B cell (primary cell): ENCODE data around the gene ZFYVE27. TPM values are rescaled to one million over a fixed set of nuclear protein-coding genes. Genes with fewer than 3 reads are reported as not detected.

Source experiments
- ATAC-seq: fragments of 200-7000 bp; cut with Tn5 transposase; one replicate; pipeline ENCODE4 v1.10.0; 2021; ENCODE audit warnings: low read depth, mild to moderate bottlenecking, moderate number of reproducible peaks, moderate library complexity
- CTCF ChIA-PET: fragments of 350-600 bp; sonication (Branson Sonifier 250); formaldehyde crosslinking; loops from one replicate; lab custom pipeline; 2021; ENCODE audit warnings: antibody characterized with exemption, inconsistent platforms; lab: Charles Lee
- POLR2A ChIA-PET: fragments of 350-600 bp; sonication (Branson Sonifier 250); formaldehyde crosslinking; loops from one replicate; lab custom pipeline; 2021; ENCODE audit warnings: antibody characterized with exemption; lab: Charles Lee
- DNase-seq: peaks from one replicate; pipeline ENCODE4 v3.0.0; 2013
- H2AFZ ChIP-seq: 2 replicates; pipeline ENCODE4 v1.6.1; 2012; ENCODE audit warnings: mild to moderate bottlenecking, low read depth, low read length; ENCODE audit not compliant: insufficient read depth, poor library complexity, severe bottlenecking
- H3K27ac ChIP-seq, 2 donors: 1 replicate in 1 of 2; 2 replicates in 1 of 2; pipeline ENCODE4 v1.5.1; 2012 to 2013; ENCODE audit warnings: low read length in 2 of 2, mild to moderate bottlenecking in 2 of 2, moderate library complexity in 1 of 2
- H3K27me3 ChIP-seq, 4 experiments: fragments of 200-600 bp in 1 of 4; sonication (generic) in 1 of 4; replicated peaks in 1 of 4; 1 replicate in 2 of 4; 2 replicates in 2 of 4; pipeline versions ENCODE4 v1.6.1 to v1.7.0; 2013 to 2016; ENCODE audit warnings: low read length in 3 of 4, mild to moderate bottlenecking in 2 of 4, mixed read lengths in 1 of 4, moderate library complexity in 1 of 4; ENCODE audit not compliant: insufficient read depth in 4 of 4, control insufficient read depth in 3 of 4; ENCODE audit errors: control extremely low read depth in 1 of 4
- H3K36me3 ChIP-seq, 2 experiments: replicated peaks in 1 of 2; 1 replicate in 1 of 2; 2 replicates in 1 of 2; pipeline versions ENCODE4 v1.6.1 to v1.7.1; 2013; ENCODE audit warnings: low read length in 1 of 2; ENCODE audit not compliant: insufficient read depth in 2 of 2, control insufficient read depth in 1 of 2; ENCODE audit errors: control extremely low read depth in 1 of 2, extremely low read depth in 1 of 2
- H3K4me1 ChIP-seq, 2 donors: fragments of 200-600 bp in 1 of 2; sonication (generic) in 1 of 2; 1 replicate in 1 of 2; 2 replicates in 1 of 2; pipeline versions ENCODE4 v1.5.1 to v1.6.1; 2013 to 2017; ENCODE audit warnings: low read length in 2 of 2; ENCODE audit not compliant: control insufficient read depth in 2 of 2, insufficient read depth in 2 of 2
- H3K4me2 ChIP-seq: replicated peaks from 2 replicates; pipeline ENCODE3; 2012; ENCODE audit warnings: mild to moderate bottlenecking, low read depth, low read length; ENCODE audit not compliant: poor library complexity, severe bottlenecking
- H3K4me3 ChIP-seq, 5 experiments: fragments of 200-600 bp in 1 of 5; sonication (generic) in 1 of 5; 1 replicate in 3 of 5; 2 replicates in 2 of 5; pipeline versions ENCODE4 v1.5.1 to v1.7.0; 2011 to 2016; ENCODE audit warnings: low read length in 4 of 5, mild to moderate bottlenecking in 4 of 5, low read depth in 2 of 5, control low read depth in 1 of 5, moderate library complexity in 1 of 5; ENCODE audit not compliant: insufficient read depth in 1 of 5; ENCODE audit errors: control extremely low read depth in 1 of 5, extremely low read depth in 1 of 5
- H3K79me2 ChIP-seq: fragments of 200-600 bp; sonication (generic); one replicate; pipeline ENCODE4 v1.6.0; 2016; ENCODE audit warnings: low read length; ENCODE audit not compliant: control insufficient read depth, insufficient read depth
- H3K9ac ChIP-seq: fragments of 200-600 bp; sonication (generic); 2 replicates; pipeline ENCODE4 v1.6.1; 2017; ENCODE audit warnings: mild to moderate bottlenecking, low read length, moderate library complexity
- H3K9me3 ChIP-seq, 3 donors: one replicate each; pipeline versions ENCODE4 v1.6.1 to v1.7.1; 2013; ENCODE audit warnings: low read length in 2 of 3; ENCODE audit not compliant: control insufficient read depth in 2 of 3, insufficient read depth in 1 of 3; ENCODE audit errors: control extremely low read depth in 1 of 3
- H4K20me1 ChIP-seq: 2 replicates; pipeline ENCODE4 v1.6.0; 2012; ENCODE audit warnings: mild to moderate bottlenecking, low read length; ENCODE audit not compliant: insufficient read depth, control insufficient read depth, poor library complexity, severe bottlenecking
- H3K27ac Mint-ChIP-seq: one replicate; pipeline ENCODE4 v1.8.0; 2021; ENCODE audit warnings: mixed read lengths
- H3K27me3 Mint-ChIP-seq: one replicate; pipeline ENCODE4 v1.8.0; 2021; ENCODE audit warnings: mixed read lengths
- H3K4me1 Mint-ChIP-seq: one replicate; pipeline ENCODE4 v1.8.0; 2021; ENCODE audit warnings: mixed read lengths
- H3K4me3 Mint-ChIP-seq: one replicate; pipeline ENCODE4 v1.8.0; 2021; ENCODE audit warnings: mixed read lengths
- H3K9me3 Mint-ChIP-seq: one replicate; pipeline ENCODE4 v1.8.0; 2022; ENCODE audit warnings: mixed read lengths; ENCODE audit not compliant: insufficient read depth
- CTCF ChIP-seq: fragments of 200-600 bp; IDR thresholded peaks from one replicate; pipeline ENCODE4 v1.8.0; 2022; ENCODE audit warnings: antibody characterized with exemption, mild to moderate bottlenecking
- EZH2 ChIP-seq: IDR thresholded peaks from 2 replicates; pipeline ENCODE4 v1.6.1; 2012; ENCODE audit warnings: borderline replicate concordance, low read depth, mild to moderate bottlenecking, moderate library complexity, low read length; ENCODE audit not compliant: insufficient read depth, poor library complexity, severe bottlenecking
- WGBS: methylation state at CpG from one replicate; pipeline ENCODE4 v1.1.5; 2013; ENCODE audit warnings: missing lambda C conversion rate; ENCODE audit not compliant: insufficient coverage; 5-methylcytosine and 5-hydroxymethylcytosine counted together
- intact Hi-C: fragments of 100-400 bp; cut with micrococcal nuclease; formaldehyde crosslinking; loops from one replicate; pipeline ENCODE4 v1.10.0; 2022
- polyA plus RNA-seq: library from polyadenylated mRNA; depleted of rRNA; stranded (reverse); fragments of >200 nt; gene quantifications from 2 replicates; pipeline ENCODE4 v1.2.3, GENCODE V29; 2012
- total RNA-seq, 2 donors: library from RNA; stranded (reverse); fragments of 120-200 nt in 1 of 2; gene quantifications; 1 replicate in 1 of 2; 2 replicates in 1 of 2; pipeline versions ENCODE4 v1.2.3 to v1.2.4, GENCODE V29; 2013 to 2022

Gene ZFYVE27
- total and polyA plus RNA-seq, 2 donors (not counting 1 experiment from before 2014, with no cell fraction given), result 50.4 to 79.7 TPM

DNA sequence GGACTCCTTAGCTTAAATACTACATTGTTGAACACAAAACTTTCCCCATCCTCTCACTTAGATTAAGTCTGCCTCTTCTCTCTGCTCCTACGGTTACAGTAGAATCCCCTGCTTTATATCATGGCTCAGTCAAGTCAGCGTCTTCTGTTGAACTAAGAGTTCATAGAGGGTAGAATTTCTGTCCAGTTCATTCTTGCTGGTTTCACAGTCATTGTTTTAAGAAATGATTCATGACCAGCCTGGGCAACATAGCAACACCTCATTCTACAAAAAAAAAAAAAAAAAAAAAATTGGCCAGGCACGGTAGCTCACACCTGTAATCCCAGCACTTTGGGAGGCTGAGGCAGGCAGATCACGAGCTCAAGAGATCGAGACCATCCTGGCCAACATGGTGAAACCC, 3.7 kb upstream of the ZFYVE27 start:
- peaks cover 14% of the 10 kb centered on the region for H3K79me2 ChIP-seq
- peaks cover 0 to 3% (median 0%) of the 10 kb centered on the region in 4 experiments for H3K27me3 ChIP-seq
- H3K27ac ChIP-seq, result no peak overlapping the region
- H2AFZ ChIP-seq, result no peak overlapping the region
- Mint-ChIP-seq H3K4me1 (peaks cover 24% of the 10 kb centered on the region), H3K9me3 (no peaks in the 10 kb centered on the region), H3K4me3 (no peak overlapping the region), H3K27ac (no peak overlapping the region), H3K27me3 (peaks cover 4% of the 10 kb centered on the region)
- ATAC-seq (no peak), DNase-seq (no peak)
- H3K4me2 ChIP-seq, result no peak overlapping the region
- H3K4me3 ChIP-seq, result no peak overlapping the region
- H4K20me1 ChIP-seq, result no peaks in the 10 kb centered on the region
- WGBS, result 100% methylated on average over 1 of the region's 5 CpGs
- ChIA-PET POLR2A (interaction anchor here (0.6 kb wide), 1 partner anchor 12 kb away, joined by 6 read pairs; no protein-coding TSS in a partner anchor), CTCF (interaction anchor here (0.6 to 11.1 kb wide), 13 partner anchors 19 to 447 kb away, joined by 3 to 267 read pairs (median 7); partner anchors contain the start of gene AVPI1)
- H3K9ac ChIP-seq, result no peak overlapping the region
- no peak for TF ChIP-seq EZH2
- TF ChIP-seq CTCF, result no peak
- no peaks in the 10 kb centered on the region for H3K9me3 ChIP-seq
- intact Hi-C loops, result no loop called here
- peaks cover 14 to 17% of the 10 kb centered on the region in 2 donors for H3K4me1 ChIP-seq
- peaks cover 0 to under 1% of the 10 kb centered on the region in 2 experiments for H3K36me3 ChIP-seq

DNA sequence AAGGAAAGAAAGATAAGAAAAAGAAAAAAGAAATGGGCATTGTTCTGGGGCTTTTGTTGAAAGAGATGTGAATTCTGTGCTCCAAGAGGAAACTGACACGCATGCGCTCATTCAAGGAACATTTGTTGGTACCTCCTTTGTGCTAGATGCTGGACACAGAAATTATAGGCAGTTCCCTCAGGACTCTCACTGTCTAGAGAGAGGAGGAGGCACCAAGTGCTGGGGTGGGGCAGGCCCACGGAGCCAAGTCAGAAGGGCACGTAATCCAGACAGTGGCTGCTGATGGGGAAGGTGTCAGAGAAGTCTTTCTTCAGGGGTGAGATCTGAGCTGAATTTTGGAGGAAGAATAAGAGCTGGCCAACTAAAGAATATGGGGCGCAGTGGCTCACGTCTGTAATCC, 2.9 kb upstream of the ZFYVE27 start:
- TF ChIP-seq CTCF (no peak), EZH2 (no peak)
- Mint-ChIP-seq H3K27me3 (peaks cover 2% of the 10 kb centered on the region), H3K4me3 (no peak overlapping the region), H3K4me1 (peaks cover 30% of the 10 kb centered on the region), H3K9me3 (no peaks in the 10 kb centered on the region), H3K27ac (no peak overlapping the region)
- H3K4me1 ChIP-seq, result peaks cover 18 to 25% of the 10 kb centered on the region in 2 donors
- no peaks in the 10 kb centered on the region for H3K9me3 ChIP-seq
- ChIA-PET CTCF (interaction anchor here (0.6 to 11.1 kb wide), 11 partner anchors 9 to 448 kb away, joined by 3 to 267 read pairs (median 6); partner anchors contain the start of genes ANKRD2 and AVPI1), POLR2A (interaction anchor here (0.6 to 0.7 kb wide), 2 partner anchors 231 to 1201 kb away, joined by 3 to 7 read pairs; no protein-coding TSS in a partner anchor)
- H2AFZ ChIP-seq, result no peak overlapping the region
- H3K27me3 ChIP-seq, result peaks cover 0 to 3% (median 0%) of the 10 kb centered on the region in 4 experiments
- peaks cover 22% of the 10 kb centered on the region for H3K79me2 ChIP-seq
- no peak overlapping the region for H3K4me2 ChIP-seq
- no peak overlapping the region for H3K4me3 ChIP-seq
- intact Hi-C loops, result no loop called here
- H3K27ac ChIP-seq, result no peak overlapping the region
- H4K20me1 ChIP-seq, result no peaks in the 10 kb centered on the region
- DNase-seq, result no peak
- peaks cover 0 to 8% of the 10 kb centered on the region in 2 experiments for H3K36me3 ChIP-seq
- H3K9ac ChIP-seq, result no peak overlapping the region
- ATAC-seq, result no peak
- WGBS, result 88% methylated on average over 6 of the region's 6 CpGs
